H1 (cell line): ENCODE measurements around the gene HDAC8. TPM values are rescaled to one million over a fixed set of nuclear protein-coding genes. Genes with fewer than 3 reads are reported as not detected.

Experiments used
- CTCF ChIA-PET: fragments of 300-600 bp; sonication (Branson Sonifier 250); formaldehyde crosslinking; loops from one replicate; lab custom pipeline; 2021; ENCODE audit not compliant: partially characterized antibody; lab: Charles Lee
- POLR2A ChIA-PET: fragments of 300-600 bp; sonication (Branson Sonifier 250); formaldehyde crosslinking; loops from one replicate; lab custom pipeline; 2021; ENCODE audit warnings: inconsistent platforms; ENCODE audit not compliant: partially characterized antibody; lab: Charles Lee
- DNase-seq, 2 experiments: peaks; one replicate each; pipeline versions ENCODE4 v3.0.0 to v3.0.0-alpha.2; 2010 to 2022; ENCODE audit warnings: low spot score in 2 of 2, low read depth in 1 of 2, mixed read lengths in 1 of 2
- FAIRE-seq: peaks from 2 replicates; lab custom pipeline; 2011; peaks lifted over from hg19 to GRCh38; lab: Jason Lieb, UNC
- H2AFZ ChIP-seq: 2 replicates; pipeline ENCODE4 v1.8.1; 2012; ENCODE audit warnings: low read length, inconsistent platforms
- H2AK5ac ChIP-seq: 2 replicates; pipeline ENCODE4 v1.6.1; 2013; ENCODE audit warnings: low read depth, low read length
- H2BK120ac ChIP-seq: replicated peaks from 2 replicates; pipeline ENCODE3; 2013; ENCODE audit warnings: low read depth, low read length, inconsistent platforms
- H2BK12ac ChIP-seq: 2 replicates; pipeline ENCODE4 v1.6.1; 2013; ENCODE audit warnings: low read depth, low read length
- H2BK15ac ChIP-seq: 2 replicates; pipeline ENCODE4 v1.6.1; 2013; ENCODE audit warnings: low read length
- H2BK20ac ChIP-seq: 2 replicates; pipeline ENCODE4 v1.6.1; 2013; ENCODE audit warnings: low read length
- H2BK5ac ChIP-seq: 2 replicates; pipeline ENCODE4 v1.6.1; 2013; ENCODE audit warnings: low read depth, low read length
- H3K14ac ChIP-seq: 2 replicates; pipeline ENCODE4 v1.6.1; 2013; ENCODE audit warnings: inconsistent platforms; ENCODE audit not compliant: insufficient read length
- H3K18ac ChIP-seq: 2 replicates; pipeline ENCODE4 v1.6.1; 2013; ENCODE audit warnings: low read length; ENCODE audit errors: extremely low read depth
- H3K23ac ChIP-seq: 2 replicates; pipeline ENCODE4 v1.6.1; 2013; ENCODE audit warnings: inconsistent platforms; ENCODE audit not compliant: insufficient read length
- H3K23me2 ChIP-seq: 2 replicates; pipeline ENCODE4 v1.6.1; 2013; ENCODE audit warnings: low read depth, low read length
- H3K27ac ChIP-seq: 2 replicates; pipeline ENCODE4 v1.6.1; 2011; ENCODE audit warnings: low read depth, low read length, inconsistent platforms
- H3K27me3 ChIP-seq, 4 experiments: replicated peaks in 1 of 4; 1 replicate in 1 of 4; 2 replicates in 3 of 4; pipeline versions ENCODE4 v1.6.1 to v1.8.1; 2011 to 2013; ENCODE audit warnings: low read length in 3 of 4, mild to moderate bottlenecking in 3 of 4, inconsistent platforms in 2 of 4, mixed read lengths in 2 of 4, moderate library complexity in 1 of 4; ENCODE audit not compliant: control insufficient read depth in 3 of 4, insufficient read depth in 3 of 4; ENCODE audit errors: extremely low read depth in 1 of 4
- H3K36me3 ChIP-seq, 4 experiments: 2 replicates each; pipeline versions ENCODE4 v1.6.1 to v1.8.1; 2011 to 2013; ENCODE audit warnings: mild to moderate bottlenecking in 4 of 4, low read length in 3 of 4, moderate library complexity in 2 of 4, control low read depth in 1 of 4, inconsistent platforms in 1 of 4; ENCODE audit not compliant: insufficient read depth in 4 of 4, control insufficient read depth in 2 of 4
- H3K4ac ChIP-seq: replicated peaks from 2 replicates; pipeline ENCODE3; 2013; ENCODE audit warnings: low read length, low read depth, mixed read lengths, inconsistent platforms; ENCODE audit not compliant: insufficient read length
- H3K4me1 ChIP-seq, 4 experiments: replicated peaks in 1 of 4; 1 replicate in 1 of 4; 2 replicates in 3 of 4; pipeline versions ENCODE4 v1.6.1 to v1.8.1; 2011 to 2013; ENCODE audit warnings: low read length in 3 of 4, inconsistent platforms in 2 of 4, mixed read lengths in 1 of 4; ENCODE audit not compliant: insufficient read depth in 4 of 4, control insufficient read depth in 3 of 4
- H3K4me2 ChIP-seq, 2 experiments: 2 replicates each; pipeline versions ENCODE4 v1.6.1 to v1.8.1; 2011 to 2013; ENCODE audit warnings: low read depth in 2 of 2, low read length in 2 of 2, control low read depth in 1 of 2, inconsistent platforms in 1 of 2, mild to moderate bottlenecking in 1 of 2; ENCODE audit not compliant: insufficient read depth in 1 of 2
- H3K4me3 ChIP-seq, 4 experiments: fragments of 200-600, 300-600 bp in 1 of 4; sonication (generic), shearing (Covaris generic), sonication (Bioruptor Twin) in 1 of 4; 2 replicates each; pipeline versions ENCODE4 v1.5.1 to v1.8.1; 2011 to 2016; ENCODE audit warnings: low read length in 4 of 4, low read depth in 3 of 4, control low read depth in 2 of 4, inconsistent platforms in 2 of 4, mild to moderate bottlenecking in 2 of 4, mixed read lengths in 1 of 4, moderate library complexity in 1 of 4; ENCODE audit not compliant: insufficient read depth in 2 of 4; ENCODE audit errors: extremely low read depth in 1 of 4
- H3K56ac ChIP-seq: replicated peaks from 2 replicates; pipeline ENCODE3; 2013; ENCODE audit warnings: low read depth, mild to moderate bottlenecking, mixed read lengths, low read length, inconsistent platforms; ENCODE audit not compliant: insufficient read length
- H3K79me1 ChIP-seq: 2 replicates; pipeline ENCODE4 v1.6.1; 2013; ENCODE audit warnings: low read depth, low read length, control low read depth
- H3K79me2 ChIP-seq, 2 experiments: 2 replicates each; pipeline versions ENCODE4 v1.6.1 to v1.8.1; 2012 to 2013; ENCODE audit warnings: low read length in 2 of 2, mild to moderate bottlenecking in 2 of 2, inconsistent platforms in 1 of 2; ENCODE audit not compliant: insufficient read depth in 2 of 2, control insufficient read depth in 1 of 2
- H3K9ac ChIP-seq, 4 experiments: replicated peaks in 1 of 4; 1 replicate in 1 of 4; 2 replicates in 3 of 4; pipeline versions ENCODE4 v1.6.1 to v1.8.1; 2011 to 2013; ENCODE audit warnings: low read depth in 3 of 4, low read length in 3 of 4, control low read depth in 2 of 4, mild to moderate bottlenecking in 2 of 4, moderate library complexity in 2 of 4, inconsistent platforms in 1 of 4; ENCODE audit errors: extremely low read depth in 1 of 4
- H3K9me3 ChIP-seq, 2 experiments: 2 replicates each; pipeline versions ENCODE4 v1.6.1 to v1.8.1; 2012 to 2013; ENCODE audit warnings: mild to moderate bottlenecking in 2 of 2, moderate library complexity in 2 of 2, control low read depth in 1 of 2, inconsistent platforms in 1 of 2, low read depth in 1 of 2, low read length in 1 of 2, mixed read lengths in 1 of 2; ENCODE audit not compliant: insufficient read depth in 2 of 2
- H4K20me1 ChIP-seq, 2 experiments: replicated peaks in 1 of 2; 2 replicates each; pipeline versions ENCODE3 to v1.8.1; 2011 to 2013; ENCODE audit warnings: inconsistent platforms in 2 of 2, low read length in 2 of 2, mild to moderate bottlenecking in 1 of 2; ENCODE audit not compliant: insufficient read depth in 2 of 2, control insufficient read depth in 1 of 2
- H4K5ac ChIP-seq: 2 replicates; pipeline ENCODE4 v1.6.1; 2013; ENCODE audit warnings: low read length, low read depth, mixed read lengths, inconsistent platforms; ENCODE audit not compliant: insufficient read length
- H4K8ac ChIP-seq: 2 replicates; pipeline ENCODE4 v1.8.0; 2013; ENCODE audit warnings: mild to moderate bottlenecking, moderate library complexity, low read length, inconsistent platforms; ENCODE audit not compliant: insufficient read depth; ENCODE audit errors: extremely low read depth
- H4K91ac ChIP-seq: replicated peaks from 2 replicates; pipeline ENCODE3; 2013; ENCODE audit warnings: low read length, mixed read lengths, inconsistent platforms; ENCODE audit not compliant: insufficient read length
- BCL11A ChIP-seq, 2 experiments: IDR thresholded peaks; one replicate each; pipeline ENCODE4 v1.6.1; 2011; ENCODE audit warnings: low read depth in 2 of 2, low read length in 2 of 2, mild to moderate bottlenecking in 2 of 2
- CHD1 ChIP-seq: IDR thresholded peaks from 2 replicates; pipeline ENCODE4 v1.6.1; 2012; ENCODE audit warnings: low read depth, low read length, improper control_type of control experiment
- E2F6 ChIP-seq: IDR thresholded peaks from 2 replicates; pipeline ENCODE4 v1.6.1; 2012; ENCODE audit warnings: inconsistent platforms
- MAFK ChIP-seq: IDR thresholded peaks from 2 replicates; pipeline ENCODE4 v1.6.1; 2012; ENCODE audit warnings: low read depth, mild to moderate bottlenecking, improper control_type of control experiment, low read length
- PHF8 ChIP-seq: fragments of 200-600 bp; sonication (generic); conservative IDR thresholded peaks from 2 replicates; pipeline ENCODE4 v1.7.1; 2012; ENCODE audit warnings: low read depth, mild to moderate bottlenecking, inconsistent platforms, low read length, moderate library complexity
- POLR2A ChIP-seq, 2 experiments: IDR thresholded peaks; 1 replicate in 1 of 2; 2 replicates in 1 of 2; pipeline ENCODE4 v1.6.1; 2011; ENCODE audit warnings: low read depth in 2 of 2, low read length in 2 of 2, mild to moderate bottlenecking in 2 of 2; ENCODE audit errors: control extremely low read depth in 1 of 2
- POLR2AphosphoS5 ChIP-seq: IDR thresholded peaks from 2 replicates; pipeline ENCODE4 v1.6.1; 2011; ENCODE audit warnings: low read depth, low read length
- RNF2 ChIP-seq: fragments of 200-900, 300-1000 bp; sonication (generic); IDR thresholded peaks from 2 replicates; pipeline ENCODE4 v1.7.1; 2016; ENCODE audit warnings: borderline replicate concordance, low read depth, mild to moderate bottlenecking, antibody characterized with exemption, low read length; ENCODE audit not compliant: poor library complexity, severe bottlenecking; ENCODE audit errors: missing control alignments
- RXRA ChIP-seq: IDR thresholded peaks from 2 replicates; pipeline ENCODE4 v1.6.1; 2011; ENCODE audit warnings: low read depth, mild to moderate bottlenecking, low read length, moderate library complexity; ENCODE audit not compliant: insufficient read depth
- SIN3A ChIP-seq, 2 experiments: IDR thresholded peaks in 1 of 2; conservative IDR thresholded peaks in 1 of 2; 2 replicates each; pipeline ENCODE4 v1.6.1; 2011 to 2012; ENCODE audit warnings: low read length in 2 of 2, improper control_type of control experiment in 1 of 2, low read depth in 1 of 2, mild to moderate bottlenecking in 1 of 2
- USF2 ChIP-seq: IDR thresholded peaks from 2 replicates; pipeline ENCODE4 v1.6.1; 2011; ENCODE audit warnings: low read length, improper control_type of control experiment
- YY1 ChIP-seq: IDR thresholded peaks from 2 replicates; pipeline ENCODE4 v1.6.1; 2011; ENCODE audit warnings: low read depth, mild to moderate bottlenecking, low read length
- WGBS, 2 experiments: shearing (Covaris generic) in 1 of 2; methylation state at CpG; one replicate each; pipeline versions ENCODE4 v1.1.6 to v1.1.7; 2013 to 2015; ENCODE audit warnings: low lambda C conversion rate in 2 of 2, mixed read lengths in 2 of 2, inconsistent platforms in 1 of 2, low coverage in 1 of 2, missing lambda C conversion rate in 1 of 2; ENCODE audit not compliant: insufficient replicate concordance in 2 of 2, insufficient coverage in 1 of 2, insufficient read length in 1 of 2; ENCODE audit errors: extremely low coverage in 1 of 2, missing lambda C conversion rate in 1 of 2; 5-methylcytosine and 5-hydroxymethylcytosine counted together
- polyA plus RNA-seq, 7 experiments: library from polyadenylated mRNA; depleted of rRNA in 3 of 7; stranded (reverse) in 5 of 7; unstranded in 2 of 7; fragments of >200 nt in 5 of 7; fragments of 200-250 nt in 2 of 7; gene quantifications; 1 replicate in 5 of 7; 2 replicates in 1 of 7; 4 replicates in 1 of 7; pipeline versions ENCODE4 v1.2.1 to v1.2.3, GENCODE V29; 2011 to 2013; ENCODE audit warnings: missing spikeins in 2 of 7, mixed read lengths in 2 of 7
- total RNA-seq: library from RNA; stranded (reverse); fragmentation: NEBNext Ultra II Directional; extraction: Animal tissue kit (Norgen Biotek cat#: 25700); gene quantifications from 2 replicates; pipeline ENCODE4 v1.2.1, GENCODE V29; 2021

HDAC8 gene
- total and polyA plus RNA-seq, 2 of the 8 experiments (the other 6 are each of a cell fraction or from before 2014, with no cell fraction given), result 9.7 to 20.3 TPM

- Histone ChIP-seq H3K36me3 (peaks cover 2 to 12% (median 7%) of the 10 kb centered on the region in 4 experiments; a peak in 4 of 8 replicates), H3K79me2 (no peaks in the 10 kb centered on the region), H2BK5ac (no peak overlapping the region), H2BK120ac (no peak overlapping the region), H3K9ac (no peak overlapping the region), H2BK12ac (no peak overlapping the region), H3K23ac (no peak overlapping the region), H3K14ac (no peak overlapping the region), H2BK15ac (no peak overlapping the region), H2AFZ (no peak overlapping the region), H3K27ac (no peak overlapping the region), H3K18ac (no peak overlapping the region), H2BK20ac (no peak overlapping the region), H3K4me1 (no peaks in the 10 kb centered on the region), H3K27me3 (no peaks in the 10 kb centered on the region), H3K4me2 (no peak overlapping the region), H3K4me3 (no peak overlapping the region), H3K79me1 (no peaks in the 10 kb centered on the region), H3K56ac (no peak overlapping the region), H4K5ac (no peak overlapping the region), H4K20me1 (no peaks in the 10 kb centered on the region), H2AK5ac (no peak overlapping the region), H4K8ac (no peak overlapping the region), H3K9me3 (no peaks in the 10 kb centered on the region), H3K4ac (no peak overlapping the region), H4K91ac (no peak overlapping the region), H3K23me2 (no peaks in the 10 kb centered on the region)
- ChIA-PET CTCF (no interaction called here), POLR2A (no interaction called here)
- FAIRE-seq (no peak), DNase-seq (no peak)
- TF ChIP-seq MAFK (no peak), SIN3A (conservative IDR thresholded peaks at IDR 0.05 in 1 of 2, IDR thresholded peaks at IDR 0.05 in 1 of 2; ENCODE audit: low read depth in 1 of 2, low read length in 2 of 2) (no peak), CHD1 (no peak), YY1 (no peak), RNF2 (no peak), USF2 (no peak), POLR2AphosphoS5 (no peak), PHF8 (no peak), POLR2A (IDR thresholded peaks at IDR 0.05; ENCODE audit: control extremely low read depth in 1 of 2, low read depth in 2 of 2, low read length in 2 of 2) (no peak), BCL11A (IDR thresholded peaks at IDR 0.05; ENCODE audit: low read depth in 2 of 2, low read length in 2 of 2) (no peak), E2F6 (no peak), RXRA (no peak)
- 100% methylated on average over 2 of the region's 2 CpGs; no CpG with 5 or more reads in 1 of the 2 experiments for WGBS, 2 experiments
Measured at GRCh38 chrX:72569786-72570185, 2.9 kb downstream of the HDAC8 start.
